Transverse colon (tissue), 4 donors: ENCODE results near the gene MAPKBP1. TPM values are rescaled to one million over a fixed set of nuclear protein-coding genes. Genes with fewer than 3 reads are reported as not detected.
A peak's percentile ranks its signal among the peaks of the same experiment; 100 is the strongest.

Experiments used
- DNase-seq: peaks from one replicate; pipeline ENCODE4 v3.0.0-alpha.2; 2019
- H3K27ac ChIP-seq, 4 donors: fragments of 200-600 bp; sonication (generic); 2 replicates each; pipeline ENCODE4 v1.5.1; 2016 to 2018; ENCODE audit warnings: inconsistent platforms in 4 of 4
- H3K27me3 ChIP-seq: fragments of 200-600 bp; sonication (generic); 2 replicates; pipeline ENCODE4 v1.5.1; 2017; ENCODE audit warnings: inconsistent platforms
- H3K36me3 ChIP-seq, 4 donors: fragments of 200-600 bp; sonication (generic); 2 replicates each; pipeline ENCODE4 v1.5.1; 2017 to 2019; ENCODE audit warnings: inconsistent platforms in 4 of 4
- H3K4me1 ChIP-seq, 4 donors: fragments of 200-600 bp; sonication (generic); 2 replicates each; pipeline ENCODE4 v1.5.1; 2017 to 2020; ENCODE audit warnings: inconsistent platforms in 4 of 4
- H3K4me3 ChIP-seq, 4 donors: fragments of 200-600 bp; sonication (generic); 1 replicate in 1 of 4; 2 replicates in 3 of 4; pipeline versions ENCODE4 v1.5.1 to v1.6.1; 2017 to 2019; ENCODE audit warnings: inconsistent platforms in 4 of 4
- H3K9me3 ChIP-seq, 2 donors: fragments of 200-600 bp; sonication (generic); 2 replicates each; pipeline ENCODE4 v1.5.1; 2017 to 2019; ENCODE audit warnings: inconsistent platforms in 2 of 2
- CTCF ChIP-seq, 5 experiments: fragments of 200-600 bp in 3 of 5; fragments of 450-650 bp in 2 of 5; sonication (generic) in 3 of 5; IDR thresholded peaks; 1 replicate in 2 of 5; 2 replicates in 3 of 5; pipeline ENCODE4 v1.5.1; 2016 to 2017; ENCODE audit warnings: antibody characterized with exemption in 5 of 5, inconsistent platforms in 3 of 5, mild to moderate bottlenecking in 2 of 5, moderate library complexity in 1 of 5
- EP300 ChIP-seq: sonication (generic); formaldehyde crosslinking; IDR thresholded peaks from one replicate; pipeline ENCODE4 v1.6.1; 2017; ENCODE audit warnings: antibody characterized with exemption, low read depth
- POLR2A ChIP-seq: fragments of 450-650 bp; IDR thresholded peaks from one replicate; pipeline ENCODE4 v1.6.1; 2016; ENCODE audit warnings: antibody characterized with exemption, mild to moderate bottlenecking, moderate library complexity
- POLR2AphosphoS5 ChIP-seq, 3 donors: sonication (generic); formaldehyde crosslinking; IDR thresholded peaks; one replicate each; pipeline ENCODE4 v1.6.1; 2016; ENCODE audit warnings: antibody characterized with exemption in 3 of 3
- WGBS, 2 donors: methylation state at CpG; one replicate each; pipeline ENCODE4 v1.1.5; 2018; ENCODE audit warnings: low coverage in 1 of 2; 5-methylcytosine and 5-hydroxymethylcytosine counted together
- in situ Hi-C, 4 donors: fragments of 200-750 bp; cut with MboI; loops; one replicate each; pipeline versions ENCODE4 v1.15.0 to v1.15.1; 2017; ENCODE audit warnings: low sequenced_read_pairs in 3 of 4, low pct_ligation_motif_present in 1 of 4, low pct_unique_long_range_greater_than_20kb in 1 of 4
- intact Hi-C: fragments of 100-400 bp; cut with DNase I; formaldehyde crosslinking; loops from one replicate; pipeline ENCODE4 v1.15.1; 2023; ENCODE audit warnings: low total_unique reads
- total RNA-seq, 4 donors: library from RNA; depleted of rRNA; stranded (reverse); fragments of >200 nt; gene quantifications; one replicate each; pipeline ENCODE4 v1.1.0, GENCODE V29; 2016

Gene MAPKBP1
- total RNA-seq, 4 donors from 2014 or later = 16.0 to 36.4 (median 16.8) TPM

DNA sequence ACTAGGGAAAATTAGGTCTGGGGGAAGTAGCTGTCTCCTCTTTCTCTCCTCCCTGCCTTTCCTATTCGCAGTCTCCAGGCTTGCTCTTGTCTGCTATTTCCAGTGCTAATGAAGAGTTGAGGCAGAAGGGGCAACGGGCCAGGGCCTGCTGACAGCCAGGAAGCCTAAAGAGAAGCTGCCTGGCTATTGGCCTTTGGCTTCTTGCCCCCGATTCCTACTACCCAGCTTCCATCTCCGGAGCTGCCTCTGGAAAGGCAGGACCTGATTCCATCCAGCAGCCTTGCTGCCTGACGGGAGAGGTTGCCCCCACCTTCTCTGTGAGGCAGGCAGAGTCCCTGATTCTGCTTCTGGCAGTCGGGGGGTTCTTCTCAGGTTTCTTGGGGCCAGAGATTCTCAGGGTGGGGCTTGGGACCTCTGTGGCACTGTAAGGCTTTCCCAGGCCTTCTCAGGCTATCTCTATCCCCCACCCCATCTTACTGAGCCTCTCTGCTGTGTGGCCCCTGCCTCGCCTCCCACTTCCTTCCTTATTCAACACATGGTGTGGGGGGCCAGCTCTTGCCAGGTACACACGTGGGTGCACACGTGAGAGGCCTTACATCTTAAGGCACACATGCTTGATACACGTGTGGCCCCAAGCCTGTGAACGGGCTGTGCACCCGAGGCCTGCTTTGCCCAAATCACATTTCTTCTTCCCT lies 35.4 kb downstream of the MAPKBP1 start:
- intact Hi-C loops = loop anchor here (2.0 to 5.0 kb wide), 2 partner anchors 37 to 202 kb away; no protein-coding TSS in a partner anchor
- in situ Hi-C loops = loop anchor here in 2 of 4 donors (25.0 kb wide), 1 partner anchor 197 kb away; no protein-coding TSS in a partner anchor
- no peak for DNase-seq
- TF ChIP-seq CTCF (IDR thresholded peaks at IDR 0.05) (no peak), POLR2AphosphoS5 (IDR thresholded peaks at IDR 0.05) (no peak), POLR2A (no peak), EP300 (no peak)
- H3K4me1 ChIP-seq = peaks cover 3 to 10% (median 6%) of the 10 kb centered on the region in 4 donors
- 83% methylated on average over 1 to 12 of the region's 12 CpGs for WGBS, 2 donors
- no peak overlapping the region for H3K4me3 ChIP-seq
- H3K9me3 ChIP-seq = no peaks in the 10 kb centered on the region
- H3K27me3 ChIP-seq = no peaks in the 10 kb centered on the region
- no peak overlapping the region for H3K27ac ChIP-seq
- H3K36me3 ChIP-seq = peaks cover 0 to 10% (median 0%) of the 10 kb centered on the region in 4 donors

GRCh38 chr15:41810651-41811431 lies 36.6 kb downstream of the MAPKBP1 start:
- in situ Hi-C loops (loop anchor here in 2 of 4 donors (25.0 kb wide), 1 partner anchor 199 kb away; no protein-coding TSS in a partner anchor), intact Hi-C loops (loop anchor here (2.0 to 5.0 kb wide), 2 partner anchors 38 to 204 kb away; no protein-coding TSS in a partner anchor)
- Histone ChIP-seq H3K36me3 (peaks cover 0 to 10% (median 0%) of the 10 kb centered on the region in 4 donors), H3K27me3 (no peaks in the 10 kb centered on the region), H3K4me3 (no peak overlapping the region), H3K4me1 (peaks cover 0 to 4% (median 3%) of the 10 kb centered on the region in 4 donors), H3K27ac (no peak overlapping the region), H3K9me3 (no peaks in the 10 kb centered on the region)
- no peak for TF ChIP-seq EP300
- TF ChIP-seq CTCF (IDR thresholded peaks at IDR 0.05) = no peak
- no peak for TF ChIP-seq POLR2AphosphoS5 (IDR thresholded peaks at IDR 0.05)
- TF ChIP-seq POLR2A = no peak
- DNase-seq = no peak
- 87 to 88% methylated on average over 1 to 5 of the region's 5 CpGs for WGBS, 2 donors

GRCh38 chr15:41811432-41812195 lies 37.3 kb downstream of the MAPKBP1 start:
- in situ Hi-C loops = loop anchor here in 2 of 4 donors (25.0 kb wide), 1 partner anchor 199 kb away; no protein-coding TSS in a partner anchor
- peak; percentile 86 for DNase-seq
- intact Hi-C loops = loop anchor here (2.0 to 5.0 kb wide), 2 partner anchors 39 to 204 kb away; no protein-coding TSS in a partner anchor
- Histone ChIP-seq H3K36me3 (peaks cover 0 to 10% (median 0%) of the 10 kb centered on the region in 4 donors), H3K4me1 (peaks cover 0 to 4% (median 1%) of the 10 kb centered on the region in 4 donors), H3K27me3 (no peaks in the 10 kb centered on the region), H3K4me3 (no peak overlapping the region), H3K27ac (no peak overlapping the region), H3K9me3 (no peaks in the 10 kb centered on the region)
- no peak for TF ChIP-seq POLR2A
- TF ChIP-seq CTCF (IDR thresholded peaks at IDR 0.05) = peak; percentile 81 to 90 (median 87)
- WGBS, 2 donors = 51% methylated on average over 18 of the region's 18 CpGs; no CpG with 5 or more reads in 1 of the 2 donors
